ENCODE data around the gene COX6B2.
"Not testable (repeated sequence)": the region's sequence is repeated elsewhere in the genome, so short reads cannot be mapped to it uniquely, and the experiment has no call there.

The COX6B2 gene

DNA sequence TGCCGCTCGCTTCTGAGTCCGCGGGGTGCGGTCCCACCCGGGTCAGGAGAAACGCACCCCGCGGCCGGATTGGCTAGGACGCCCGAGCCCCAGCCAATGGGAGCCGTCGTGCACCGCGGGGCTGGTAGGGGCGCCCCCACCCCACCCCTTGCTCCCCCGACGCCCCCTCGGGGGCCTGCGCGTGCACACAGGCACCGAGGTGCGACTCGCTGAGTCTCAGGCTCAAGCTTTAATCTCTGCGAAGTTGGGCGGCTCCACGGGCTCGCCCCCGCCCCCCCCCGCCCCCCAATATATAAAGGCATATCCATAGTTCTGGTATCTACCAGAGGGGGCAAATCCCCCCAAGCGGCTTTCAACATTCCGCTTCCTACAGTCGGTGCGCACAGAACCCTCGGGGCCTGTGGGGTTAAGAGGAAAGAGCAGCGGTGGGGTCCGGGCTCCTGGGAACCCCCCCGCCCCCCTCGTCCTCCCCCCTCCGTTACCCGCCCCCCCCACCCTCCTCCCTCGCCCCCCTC lies at the start of gene COX6B2:
Gene COX6B2, minus strand, starts transcription at position 22 of the 515 bp plus-strand sequence. CDS start 198 bp downstream, outside the sequence.
- no peak for DNase-seq (ENCODE audit: low read depth)

GRCh38 chr19:55402509-55402908 lies 48.0 kb upstream of the COX6B2 start:
- no peak for DNase-seq (ENCODE audit: low read depth)

DNA sequence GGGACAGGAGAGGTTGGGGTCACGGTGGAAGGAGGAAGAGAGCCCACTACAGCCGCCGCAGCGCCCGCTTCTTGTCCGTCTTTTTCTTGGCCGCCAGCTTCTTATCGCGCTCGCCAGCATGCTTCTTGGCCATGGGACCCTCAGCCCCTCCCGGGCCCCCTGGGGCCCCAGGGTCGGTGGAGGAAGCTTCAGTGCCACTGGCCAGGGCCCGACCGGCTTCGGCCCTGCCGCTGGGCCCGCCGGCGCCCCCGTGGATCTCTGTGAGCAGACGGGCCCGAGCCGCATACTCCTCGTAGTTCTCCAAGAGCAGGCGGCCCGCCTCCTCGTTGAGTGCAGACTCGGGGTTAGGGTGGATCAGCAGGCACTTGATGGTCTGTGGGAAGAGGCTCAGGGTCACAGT lies 46.9 kb upstream of the COX6B2 start:
- not testable (repeated sequence) for DNase-seq (ENCODE audit: low read depth)

DNA sequence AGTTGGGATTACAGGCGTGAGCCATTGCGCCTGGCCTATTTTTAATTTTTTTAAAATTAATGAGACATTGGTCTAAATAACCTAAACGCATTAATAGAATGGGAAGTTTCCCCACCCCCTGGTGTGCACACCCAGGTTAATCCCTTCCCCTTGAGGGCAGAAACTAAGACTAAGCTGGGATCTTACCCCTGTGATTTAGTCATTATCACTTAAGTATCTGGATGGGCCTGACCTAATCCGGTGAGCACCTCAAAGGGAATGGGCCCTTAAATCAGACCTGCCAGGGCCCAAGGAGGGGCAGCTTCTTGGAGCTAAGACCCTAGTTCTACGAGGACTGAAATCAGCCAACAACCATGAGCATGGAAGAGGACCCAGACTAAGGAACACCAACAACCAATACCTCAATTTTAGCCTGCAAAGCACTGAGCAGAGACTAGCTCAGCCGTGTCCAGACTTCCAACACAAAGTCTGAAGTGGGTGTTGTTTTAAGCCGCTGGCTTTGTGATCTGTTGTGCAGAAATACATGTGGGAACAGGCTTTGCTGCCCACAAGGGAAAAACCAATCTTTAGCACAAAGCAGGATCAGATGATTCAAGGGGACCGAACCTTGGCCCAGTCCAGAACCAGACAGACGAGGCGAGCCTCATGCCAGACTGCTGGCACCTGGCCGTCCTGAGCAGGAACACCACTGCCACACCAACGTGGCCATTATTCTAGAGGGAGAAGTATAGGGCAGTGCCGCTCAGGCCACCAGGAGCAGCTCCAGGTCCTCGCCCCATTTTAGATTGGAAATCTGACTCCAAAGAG lies 46.0 kb upstream of the COX6B2 start:
- no peak for DNase-seq (ENCODE audit: low read depth)

DNA sequence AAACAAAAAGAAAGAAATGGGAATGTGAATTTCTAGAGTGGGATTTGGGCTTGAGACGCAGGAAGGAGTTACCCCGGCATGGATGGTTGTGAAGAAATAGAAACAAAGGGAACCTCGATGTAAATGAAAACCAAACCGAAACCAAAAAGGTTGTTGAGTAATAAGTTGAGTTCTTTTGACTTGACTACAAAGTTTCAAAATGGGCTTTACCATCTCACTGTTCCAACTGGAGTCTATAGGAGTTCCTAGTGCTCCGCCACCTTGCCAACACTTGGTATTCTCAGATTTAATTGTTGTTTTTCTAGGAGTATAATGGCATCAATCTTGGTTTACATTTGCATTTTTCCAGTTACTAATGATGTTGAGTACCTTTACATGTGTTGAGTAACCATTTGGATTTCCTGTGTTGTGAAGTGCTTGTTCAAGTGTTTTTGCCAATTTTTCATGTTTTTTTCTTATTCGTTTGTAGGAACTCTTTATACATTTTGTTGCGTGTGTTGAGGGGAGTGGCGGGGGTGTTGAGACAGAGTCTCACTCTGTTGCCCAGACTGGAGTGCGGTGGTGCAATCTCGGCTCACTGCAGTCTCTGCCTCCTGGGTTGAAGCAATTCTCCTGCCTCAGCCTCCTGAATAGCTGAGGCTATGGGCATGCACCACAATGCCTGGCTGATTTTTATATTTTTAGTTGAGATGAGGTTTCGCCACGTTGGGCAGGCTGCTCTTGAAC lies 43.8 kb upstream of the COX6B2 start:
- DNase-seq (ENCODE audit: low read depth): no peak

DNA sequence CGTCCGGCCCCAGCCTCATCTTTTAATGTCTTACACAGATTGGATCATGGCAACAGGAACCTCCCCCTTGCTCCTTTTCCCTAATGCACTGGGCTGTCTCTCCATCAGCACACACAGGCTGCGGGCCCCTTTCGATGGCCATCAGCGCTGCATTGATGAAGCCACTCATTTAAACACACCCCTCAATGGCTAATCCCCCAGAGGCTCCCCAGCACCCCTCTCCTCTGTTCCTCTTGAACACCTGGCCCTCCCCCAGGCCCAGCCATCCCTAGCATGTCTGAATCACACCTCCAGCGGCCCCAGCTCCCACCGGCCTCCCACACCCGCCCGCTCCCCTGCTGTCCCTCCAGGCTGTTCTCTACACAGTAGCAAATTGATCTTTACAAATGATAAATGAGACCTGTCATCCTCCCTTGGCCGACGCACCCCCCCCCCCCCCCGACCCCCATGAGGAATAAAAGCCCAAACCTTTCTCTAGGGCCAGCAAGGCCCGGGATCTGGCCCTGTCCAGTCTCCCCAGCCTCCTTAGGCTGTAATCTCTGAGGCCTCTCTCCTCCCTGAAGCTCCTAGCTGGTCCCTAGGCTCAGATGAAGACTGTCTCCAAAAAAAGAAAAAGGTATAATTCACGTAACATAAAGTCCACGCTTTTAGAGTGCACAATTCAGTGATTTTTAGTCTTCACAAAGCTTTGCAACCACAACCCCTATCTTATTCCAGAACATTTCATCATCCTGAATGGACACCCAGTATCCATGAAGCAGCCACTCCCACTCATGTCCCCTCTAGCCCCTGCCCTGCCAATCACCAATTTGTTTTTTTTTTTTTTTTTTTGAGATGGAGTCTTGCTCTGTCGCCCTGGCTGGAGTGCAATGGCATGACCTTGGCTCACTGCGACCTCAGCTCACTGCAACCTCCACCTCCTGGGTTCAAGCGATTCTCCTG lies 38.6 kb upstream of the COX6B2 start:
- no peak for DNase-seq (ENCODE audit: low read depth)

- peak; percentile 31 for DNase-seq (ENCODE audit: low read depth)
Observed at GRCh38 chr19:55391702-55392615, 37.4 kb upstream of the COX6B2 start.

GRCh38 chr19:55391191-55391670 lies 36.7 kb upstream of the COX6B2 start:
- no peak for DNase-seq (ENCODE audit: low read depth)

DNA sequence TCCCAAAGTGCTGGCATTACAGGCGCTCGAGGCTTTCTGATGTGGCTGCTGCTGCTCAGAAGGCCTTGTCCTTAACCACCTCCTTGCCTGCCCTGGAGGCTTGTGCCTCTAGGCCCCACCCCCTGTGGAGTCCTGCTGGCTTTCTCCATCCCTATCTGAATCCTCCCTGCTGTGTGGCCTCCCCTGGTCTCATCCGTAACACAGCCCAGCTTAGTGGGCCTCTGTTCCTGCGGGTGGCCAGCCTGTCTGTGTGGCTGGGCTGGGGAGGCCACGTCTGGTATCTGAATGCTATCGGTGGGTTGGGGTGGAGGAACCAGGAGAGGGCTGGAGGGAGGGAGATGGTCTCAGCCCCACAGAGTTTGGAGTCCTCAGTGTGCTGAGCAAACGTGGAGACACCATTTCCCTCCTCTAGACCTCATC lies 36.0 kb upstream of the COX6B2 start:
- DNase-seq (ENCODE audit: low read depth): peak; percentile 39

DNA sequence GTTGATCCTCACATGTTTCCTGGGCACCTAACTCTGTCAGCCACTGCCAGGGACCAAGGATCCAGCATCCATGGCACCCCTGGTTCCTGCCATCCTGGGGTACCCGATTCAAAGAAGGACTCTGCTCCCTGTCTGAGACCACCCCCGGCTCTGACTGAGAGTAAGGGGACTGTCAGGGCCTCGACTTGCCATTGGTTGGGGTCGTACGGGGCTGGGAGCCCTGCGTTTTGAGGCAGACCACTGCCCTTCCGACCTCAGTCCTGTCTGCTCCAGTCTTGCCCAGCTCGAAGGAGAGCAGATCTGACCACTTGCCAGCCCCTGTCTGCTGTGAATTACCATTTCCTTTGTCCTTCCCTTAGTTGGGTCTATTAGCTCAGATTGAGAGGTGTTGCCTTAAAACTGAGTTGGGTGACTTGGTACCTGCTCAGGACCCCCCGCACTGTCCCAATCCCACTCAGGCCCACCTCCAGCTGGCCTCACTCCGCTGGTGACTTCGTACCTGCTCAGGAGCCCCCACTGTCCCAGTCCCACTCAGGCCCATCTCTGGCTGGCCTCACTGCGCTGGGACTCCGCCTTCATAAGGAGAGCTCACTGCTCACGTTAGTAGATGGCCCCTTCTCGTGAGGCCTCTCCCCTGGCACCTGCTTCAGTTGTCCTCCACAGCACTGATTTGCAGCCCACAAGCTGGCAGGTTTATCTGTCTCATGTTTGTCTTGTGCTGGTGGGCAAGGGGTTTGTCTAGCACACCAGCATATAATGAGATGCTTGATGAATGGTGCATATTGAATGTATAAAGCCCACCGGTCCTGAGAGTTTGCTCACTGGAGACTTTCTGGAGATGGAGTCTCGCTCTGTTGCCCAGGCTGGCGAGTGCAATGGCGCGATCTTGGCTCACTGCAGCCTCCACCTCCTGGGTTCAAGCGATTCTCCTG lies 35.1 kb upstream of the COX6B2 start:
- no peak for DNase-seq (ENCODE audit: low read depth)

DNA sequence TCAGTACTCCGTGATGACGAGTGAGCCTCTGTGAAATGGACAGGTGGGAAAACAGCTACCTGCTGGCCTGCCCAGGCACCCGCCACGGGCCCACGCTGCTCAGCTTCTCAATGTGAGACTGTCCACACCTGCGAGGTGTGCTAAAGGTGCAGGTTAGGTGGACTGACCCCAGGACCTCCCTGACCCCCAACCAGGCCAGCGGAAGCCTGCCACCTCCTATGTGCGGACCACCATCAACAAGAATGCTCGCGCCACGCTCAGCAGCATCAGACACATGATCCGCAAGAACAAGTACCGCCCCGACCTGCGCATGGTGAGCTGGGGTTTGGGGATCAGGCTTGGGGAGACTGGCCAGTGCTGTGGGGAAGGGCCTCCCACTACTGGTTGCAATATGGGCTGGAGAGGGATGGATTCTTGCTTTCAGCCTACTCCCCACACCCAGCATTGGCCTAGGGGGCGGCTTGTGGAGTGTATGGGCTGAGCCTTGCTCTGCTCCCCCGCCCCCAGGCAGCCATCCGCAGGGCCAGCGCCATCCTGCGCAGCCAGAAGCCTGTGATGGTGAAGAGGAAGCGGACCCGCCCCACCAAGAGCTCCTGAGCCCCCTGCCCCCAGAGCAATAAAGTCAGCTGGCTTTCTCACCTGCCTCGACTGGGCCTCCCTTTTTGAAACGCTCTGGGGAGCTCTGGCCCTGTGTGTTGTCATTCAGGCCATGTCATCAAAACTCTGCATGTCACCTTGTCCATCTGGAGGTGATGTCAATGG lies 33.4 kb upstream of the COX6B2 start:
- no peak for DNase-seq (ENCODE audit: low read depth)

- no peak for DNase-seq (ENCODE audit: low read depth)
Observed at GRCh38 chr19:55386493-55386971, 32.0 kb upstream of the COX6B2 start.

- DNase-seq (ENCODE audit: low read depth): peak; percentile 98
Observed at GRCh38 chr19:55385724-55386492, 31.4 kb upstream of the COX6B2 start, which contains the start of gene RPL28. Gene RPL28, plus strand, starts transcription at chr19:55385932. Its CDS starts 426 bp downstream, at chr19:55386358.

DNA sequence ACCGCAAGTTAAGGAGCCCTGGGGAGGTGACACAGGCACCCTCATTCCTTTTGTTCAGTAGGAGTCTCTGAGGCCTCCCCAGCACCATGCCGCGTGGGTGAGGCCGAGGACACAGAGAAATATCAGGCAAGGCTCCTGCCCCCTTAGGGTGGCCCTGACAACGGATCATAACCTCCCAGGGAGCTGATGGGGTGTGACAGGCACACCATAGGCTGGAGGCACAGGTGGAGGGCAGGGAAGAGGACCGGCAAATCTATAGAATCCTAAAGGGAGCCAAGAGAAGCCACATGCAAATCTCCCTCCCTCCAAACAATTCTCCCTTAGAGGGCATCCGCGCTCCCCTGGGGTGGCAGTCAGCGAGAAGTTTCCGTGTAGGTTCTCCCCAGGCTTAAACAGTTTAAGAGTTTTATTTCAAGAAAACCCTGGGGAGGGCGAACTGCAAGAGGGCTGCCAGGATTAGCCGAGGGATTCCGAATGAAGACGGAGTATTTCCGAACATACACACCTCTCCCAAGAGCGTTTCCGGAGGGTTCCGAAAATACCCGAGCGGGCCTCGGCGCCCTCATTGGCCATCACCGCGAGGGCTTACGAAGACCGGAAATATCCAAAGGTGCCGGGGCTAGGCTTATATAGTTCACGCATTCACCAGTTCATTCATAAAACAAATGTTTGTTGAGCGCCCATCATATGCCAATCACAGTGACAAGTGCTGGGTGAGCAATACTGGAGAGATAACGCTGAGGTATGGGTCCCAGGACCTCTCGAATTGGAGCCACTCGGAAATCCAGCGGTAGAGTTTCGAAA lies 30.6 kb upstream of the COX6B2 start:
- DNase-seq (ENCODE audit: low read depth): peak; percentile 96

DNA sequence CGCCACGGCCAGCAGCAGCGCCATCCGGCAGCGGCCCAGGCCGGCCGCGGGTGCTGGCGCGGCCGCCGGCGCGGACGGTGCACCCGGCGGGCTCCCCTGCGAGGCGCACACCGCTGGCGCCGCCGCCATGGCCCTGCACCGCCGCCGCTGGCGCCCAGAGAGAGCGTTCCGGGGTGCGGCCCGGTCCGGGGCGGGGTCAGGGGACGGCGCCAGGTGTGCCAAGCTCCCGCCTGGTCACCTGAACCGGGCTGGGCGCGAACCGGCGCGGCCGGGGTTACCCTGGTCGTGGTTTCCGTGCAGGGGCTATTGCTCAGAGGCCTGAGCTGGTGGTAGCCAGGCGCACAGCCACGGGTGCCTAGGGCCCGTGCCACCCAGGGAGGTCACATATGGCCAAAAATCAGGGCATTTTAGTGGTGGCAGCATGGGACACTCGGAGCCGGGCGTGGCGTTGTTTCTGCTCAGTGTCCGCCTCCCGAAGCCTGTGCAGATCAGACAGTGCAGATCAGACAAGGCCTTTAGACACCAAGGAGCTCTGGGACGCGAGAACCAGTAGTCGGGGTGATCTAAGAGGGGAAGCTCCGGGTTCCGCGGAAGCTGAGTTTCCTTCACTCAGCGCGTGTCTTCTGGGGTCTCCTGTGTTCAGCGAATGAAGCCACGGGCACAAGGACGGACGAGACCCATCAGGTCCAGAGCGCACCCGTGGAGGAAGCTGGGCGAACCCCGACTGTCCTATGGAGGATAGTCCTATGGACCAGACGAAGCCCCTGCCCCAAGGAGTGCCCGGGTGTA lies 29.8 kb upstream of the COX6B2 start, which contains the start of gene TMEM238:
Gene TMEM238, minus strand, starts transcription at position 162 of the 789 bp plus-strand sequence. Its CDS starts 33 bp downstream, at position 129.
- no peak for DNase-seq (ENCODE audit: low read depth)

All from EH (cell line).